HepG2 (cell line): ENCODE results near the gene ZNF616. TPM values are rescaled to one million over a fixed set of nuclear protein-coding genes. Genes with fewer than 3 reads are reported as not detected.

ENCODE experiments used
- HDAC2 ChIP-seq: sonication (generic); formaldehyde crosslinking; IDR thresholded peaks from 2 replicates; pipeline ENCODE4 v1.4.0; 2020; ENCODE audit warnings: missing genetic modification reagents
- HOXD1 ChIP-seq: sonication (generic); formaldehyde crosslinking; IDR thresholded peaks from 2 replicates; pipeline ENCODE4 v1.5.0; 2020; ENCODE audit warnings: missing genetic modification reagents
- MIER2 ChIP-seq: IDR thresholded peaks from 2 replicates; pipeline ENCODE4 v1.6.1; 2016; ENCODE audit warnings: missing biosample characterization, missing genetic modification reagents
- NBN ChIP-seq: fragments of 450-650 bp; conservative IDR thresholded peaks from 2 replicates; pipeline ENCODE4 v1.6.1; 2017
- NKX3-1 ChIP-seq: sonication (generic); formaldehyde crosslinking; IDR thresholded peaks from 2 replicates; pipeline ENCODE4 v1.5.0; 2020; ENCODE audit warnings: missing genetic modification reagents
- NR2F2 ChIP-seq: IDR thresholded peaks from 2 replicates; pipeline ENCODE4 v1.6.1; 2012; ENCODE audit warnings: low read depth, inconsistent platforms, borderline replicate concordance
- PHF20 ChIP-seq: sonication (generic); formaldehyde crosslinking; IDR thresholded peaks from 2 replicates; pipeline ENCODE4 v1.5.0; 2020; ENCODE audit warnings: mild to moderate bottlenecking, missing genetic modification reagents
- PHF8 ChIP-seq: sonication (generic); formaldehyde crosslinking; IDR thresholded peaks from 2 replicates; pipeline ENCODE4 v1.5.0; 2020; ENCODE audit warnings: missing genetic modification reagents
- SIX1 ChIP-seq: sonication (generic); formaldehyde crosslinking; IDR thresholded peaks from 2 replicates; pipeline ENCODE4 v1.4.0; 2020; ENCODE audit warnings: missing genetic modification reagents, borderline replicate concordance
- SMARCC2 ChIP-seq: fragments of 450-650 bp; IDR thresholded peaks from 2 replicates; pipeline ENCODE4 v1.6.1; 2017; ENCODE audit warnings: antibody characterized with exemption, mild to moderate bottlenecking
- ZNF232 ChIP-seq: sonication (generic); formaldehyde crosslinking; IDR thresholded peaks from 2 replicates; pipeline ENCODE4 v1.4.0; 2020; ENCODE audit warnings: missing genetic modification reagents, borderline replicate concordance
- ZNF333 ChIP-seq: sonication (generic); formaldehyde crosslinking; IDR thresholded peaks from 2 replicates; pipeline ENCODE4 v1.4.0; 2020; ENCODE audit warnings: mild to moderate bottlenecking, missing genetic modification reagents, borderline replicate concordance
- ZNF446 ChIP-seq: sonication (generic); formaldehyde crosslinking; IDR thresholded peaks from 2 replicates; pipeline ENCODE4 v1.5.0; 2020; ENCODE audit warnings: mild to moderate bottlenecking, missing genetic modification reagents
- ZNF460 ChIP-seq: sonication (generic); formaldehyde crosslinking; IDR thresholded peaks from 2 replicates; pipeline ENCODE4 v1.5.1; 2020; ENCODE audit warnings: missing genetic modification reagents, mild to moderate bottlenecking, borderline replicate concordance
- ZSCAN22 ChIP-seq: sonication (generic); formaldehyde crosslinking; IDR thresholded peaks from 2 replicates; pipeline ENCODE4 v1.4.0; 2020; ENCODE audit warnings: mild to moderate bottlenecking, missing genetic modification reagents
- polyA plus RNA-seq, 8 experiments: library from polyadenylated mRNA; depleted of rRNA in 3 of 8; stranded (reverse) in 7 of 8; unstranded in 1 of 8; fragments of >200 nt; fragmentation: Illumina TruSeq in 4 of 8; extraction: Trizol in 4 of 8; gene quantifications; 2 replicates each; pipeline versions ENCODE4 v1.2.1 to v1.2.3, GENCODE V29; 2011 to 2016; ENCODE audit warnings: low read depth in 4 of 8, missing spikeins in 1 of 8, mixed read lengths in 1 of 8; ENCODE audit not compliant: insufficient read depth in 1 of 8
- total RNA-seq, 5 experiments: library from RNA; depleted of rRNA; stranded (reverse); fragments of >200 nt; fragmentation: Illumina TruSeq; extraction: Trizol; gene quantifications; 2 replicates each; pipeline ENCODE4 v1.2.3, GENCODE V29; 2016; ENCODE audit warnings: low read depth in 1 of 5
- TF ChIP-seq, protein P1 (sequence below): IDR thresholded peaks from 2 replicates; pipeline ENCODE4 v1.6.1; 2012; ENCODE audit warnings: low read length, improper control_type of control experiment
- TF ChIP-seq, protein P2 (sequence below): sonication (generic); formaldehyde crosslinking; IDR thresholded peaks from 2 replicates; pipeline ENCODE4 v1.8.1; 2023; ENCODE audit warnings: mild to moderate bottlenecking, moderate library complexity, missing genetic modification reagents
- TF ChIP-seq, protein P3 (sequence below): sonication (generic); formaldehyde crosslinking; IDR thresholded peaks from 2 replicates; pipeline ENCODE4 v1.8.0; 2022; ENCODE audit warnings: missing genetic modification reagents, mild to moderate bottlenecking, inconsistent platforms, borderline replicate concordance
- TF ChIP-seq, protein P4 (sequence below): sonication (generic); formaldehyde crosslinking; IDR thresholded peaks from 2 replicates; pipeline ENCODE4 v1.5.1; 2020; ENCODE audit warnings: mild to moderate bottlenecking, missing genetic modification reagents, borderline replicate concordance

ZNF616 gene
- total and polyA plus RNA-seq, 2 of the 13 experiments (the other 11 are each of a cell fraction or from before 2014, with no cell fraction given): 2.2 to 10.4 TPM

DNA sequence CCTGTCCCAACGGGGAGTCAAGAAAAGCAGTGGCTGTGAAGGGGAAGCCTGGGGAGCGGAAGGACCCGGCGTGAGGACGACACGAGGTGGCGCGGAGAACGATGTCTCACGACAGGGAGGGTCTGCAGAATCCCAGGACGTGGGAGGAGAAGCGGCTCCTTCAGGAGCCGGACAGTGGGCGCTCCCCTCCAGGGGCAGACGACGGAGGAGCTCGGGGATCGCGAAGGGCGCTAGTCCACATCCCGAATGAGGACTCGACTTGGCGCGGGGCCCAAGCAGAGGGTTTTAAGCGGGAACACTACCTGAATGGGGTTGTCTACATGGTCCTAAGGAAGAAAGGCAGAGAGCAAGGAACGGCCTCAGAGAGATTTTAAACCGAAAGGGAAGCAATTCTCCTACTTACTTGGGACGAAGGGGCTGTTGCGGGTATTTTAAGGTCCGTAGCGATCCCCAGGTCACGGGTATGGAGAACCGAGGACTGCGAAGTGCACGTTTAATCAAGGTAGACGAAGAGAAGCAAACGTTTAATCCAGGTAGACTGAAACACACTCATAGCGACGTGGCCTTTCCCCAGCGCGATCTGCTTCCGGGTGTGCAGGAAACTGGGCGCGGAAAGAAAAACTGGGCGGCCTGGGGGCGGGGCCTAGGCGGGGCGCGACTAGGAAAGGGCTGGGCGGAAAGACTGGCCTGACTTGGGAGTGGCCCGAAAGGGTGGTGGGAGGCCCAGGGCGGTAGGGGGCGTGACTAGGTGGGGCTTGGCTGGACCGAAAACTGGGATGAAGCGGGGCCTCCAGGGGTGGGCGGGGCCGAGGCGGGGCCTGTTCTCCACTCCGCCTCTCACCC lies 44.3 kb downstream of the ZNF616 start, which contains the start of gene ZNF841 (continued):
- TF ChIP-seq, protein P1, sequence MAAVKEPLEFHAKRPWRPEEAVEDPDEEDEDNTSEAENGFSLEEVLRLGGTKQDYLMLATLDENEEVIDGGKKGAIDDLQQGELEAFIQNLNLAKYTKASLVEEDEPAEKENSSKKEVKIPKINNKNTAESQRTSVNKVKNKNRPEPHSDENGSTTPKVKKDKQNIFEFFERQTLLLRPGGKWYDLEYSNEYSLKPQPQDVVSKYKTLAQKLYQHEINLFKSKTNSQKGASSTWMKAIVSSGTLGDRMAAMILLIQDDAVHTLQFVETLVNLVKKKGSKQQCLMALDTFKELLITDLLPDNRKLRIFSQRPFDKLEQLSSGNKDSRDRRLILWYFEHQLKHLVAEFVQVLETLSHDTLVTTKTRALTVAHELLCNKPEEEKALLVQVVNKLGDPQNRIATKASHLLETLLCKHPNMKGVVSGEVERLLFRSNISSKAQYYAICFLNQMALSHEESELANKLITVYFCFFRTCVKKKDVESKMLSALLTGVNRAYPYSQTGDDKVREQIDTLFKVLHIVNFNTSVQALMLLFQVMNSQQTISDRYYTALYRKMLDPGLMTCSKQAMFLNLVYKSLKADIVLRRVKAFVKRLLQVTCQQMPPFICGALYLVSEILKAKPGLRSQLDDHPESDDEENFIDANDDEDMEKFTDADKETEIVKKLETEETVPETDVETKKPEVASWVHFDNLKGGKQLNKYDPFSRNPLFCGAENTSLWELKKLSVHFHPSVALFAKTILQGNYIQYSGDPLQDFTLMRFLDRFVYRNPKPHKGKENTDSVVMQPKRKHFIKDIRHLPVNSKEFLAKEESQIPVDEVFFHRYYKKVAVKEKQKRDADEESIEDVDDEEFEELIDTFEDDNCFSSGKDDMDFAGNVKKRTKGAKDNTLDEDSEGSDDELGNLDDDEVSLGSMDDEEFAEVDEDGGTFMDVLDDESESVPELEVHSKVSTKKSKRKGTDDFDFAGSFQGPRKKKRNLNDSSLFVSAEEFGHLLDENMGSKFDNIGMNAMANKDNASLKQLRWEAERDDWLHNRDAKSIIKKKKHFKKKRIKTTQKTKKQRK: no peak
- TF ChIP-seq, protein P2, sequence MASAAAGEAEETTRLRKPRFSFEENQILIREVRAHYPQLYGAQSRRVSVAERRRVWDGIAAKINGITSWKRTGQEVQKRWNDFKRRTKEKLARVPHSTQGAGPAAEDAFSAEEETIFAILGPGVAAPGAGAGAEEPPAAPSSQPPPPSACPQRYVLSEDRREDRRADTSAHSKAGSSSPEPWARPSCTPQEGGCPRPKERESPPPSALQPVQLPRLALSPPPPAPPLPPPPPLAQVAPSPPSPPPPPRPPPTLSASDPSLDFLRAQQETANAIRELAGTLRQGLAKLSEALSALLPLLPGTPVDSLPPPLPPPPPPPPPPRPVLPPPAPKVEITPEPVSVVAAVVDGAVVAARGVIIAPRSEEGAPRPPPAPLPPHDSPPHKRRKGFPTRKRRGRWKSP (CRISPR knock-in tag): peak; percentile 15; the same call in 1 of the 2 replicates
- TF ChIP-seq NKX3-1: 0 out of 2 replicates have a peak, but pooled peaks have one; percentile 43
- TF ChIP-seq, protein P3, sequence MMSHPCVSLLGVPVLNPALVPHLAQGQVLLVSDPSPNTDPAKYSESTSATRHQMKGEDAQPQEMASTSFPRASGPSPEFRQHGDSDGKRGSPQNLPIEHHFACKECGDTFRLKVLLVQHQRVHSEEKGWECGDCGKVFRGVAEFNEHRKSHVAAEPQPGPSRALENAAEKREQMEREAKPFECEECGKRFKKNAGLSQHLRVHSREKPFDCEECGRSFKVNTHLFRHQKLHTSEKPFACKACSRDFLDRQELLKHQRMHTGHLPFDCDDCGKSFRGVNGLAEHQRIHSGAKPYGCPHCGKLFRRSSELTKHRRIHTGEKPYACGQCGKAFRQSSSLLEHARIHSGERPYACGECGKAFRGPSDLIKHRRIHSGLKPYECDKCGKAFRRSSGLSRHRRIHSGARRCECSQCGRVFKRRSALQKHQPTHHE: 0 out of 2 replicates have a peak, but pooled peaks have one; percentile 31
- TF ChIP-seq PHF8 (CRISPR knock-in tag): peak; percentile 72
- no peak for TF ChIP-seq NR2F2
- TF ChIP-seq ZNF232 (CRISPR knock-in tag): no peak
- no peak for TF ChIP-seq ZNF460 (CRISPR knock-in tag)
- TF ChIP-seq ZNF446 (CRISPR knock-in tag): no peak
- TF ChIP-seq ZNF333 (CRISPR knock-in tag): 0 out of 2 replicates have a peak, but pooled peaks have one; percentile 50
- no peak for TF ChIP-seq MIER2 (CRISPR knock-in tag)
- TF ChIP-seq, protein P4, sequence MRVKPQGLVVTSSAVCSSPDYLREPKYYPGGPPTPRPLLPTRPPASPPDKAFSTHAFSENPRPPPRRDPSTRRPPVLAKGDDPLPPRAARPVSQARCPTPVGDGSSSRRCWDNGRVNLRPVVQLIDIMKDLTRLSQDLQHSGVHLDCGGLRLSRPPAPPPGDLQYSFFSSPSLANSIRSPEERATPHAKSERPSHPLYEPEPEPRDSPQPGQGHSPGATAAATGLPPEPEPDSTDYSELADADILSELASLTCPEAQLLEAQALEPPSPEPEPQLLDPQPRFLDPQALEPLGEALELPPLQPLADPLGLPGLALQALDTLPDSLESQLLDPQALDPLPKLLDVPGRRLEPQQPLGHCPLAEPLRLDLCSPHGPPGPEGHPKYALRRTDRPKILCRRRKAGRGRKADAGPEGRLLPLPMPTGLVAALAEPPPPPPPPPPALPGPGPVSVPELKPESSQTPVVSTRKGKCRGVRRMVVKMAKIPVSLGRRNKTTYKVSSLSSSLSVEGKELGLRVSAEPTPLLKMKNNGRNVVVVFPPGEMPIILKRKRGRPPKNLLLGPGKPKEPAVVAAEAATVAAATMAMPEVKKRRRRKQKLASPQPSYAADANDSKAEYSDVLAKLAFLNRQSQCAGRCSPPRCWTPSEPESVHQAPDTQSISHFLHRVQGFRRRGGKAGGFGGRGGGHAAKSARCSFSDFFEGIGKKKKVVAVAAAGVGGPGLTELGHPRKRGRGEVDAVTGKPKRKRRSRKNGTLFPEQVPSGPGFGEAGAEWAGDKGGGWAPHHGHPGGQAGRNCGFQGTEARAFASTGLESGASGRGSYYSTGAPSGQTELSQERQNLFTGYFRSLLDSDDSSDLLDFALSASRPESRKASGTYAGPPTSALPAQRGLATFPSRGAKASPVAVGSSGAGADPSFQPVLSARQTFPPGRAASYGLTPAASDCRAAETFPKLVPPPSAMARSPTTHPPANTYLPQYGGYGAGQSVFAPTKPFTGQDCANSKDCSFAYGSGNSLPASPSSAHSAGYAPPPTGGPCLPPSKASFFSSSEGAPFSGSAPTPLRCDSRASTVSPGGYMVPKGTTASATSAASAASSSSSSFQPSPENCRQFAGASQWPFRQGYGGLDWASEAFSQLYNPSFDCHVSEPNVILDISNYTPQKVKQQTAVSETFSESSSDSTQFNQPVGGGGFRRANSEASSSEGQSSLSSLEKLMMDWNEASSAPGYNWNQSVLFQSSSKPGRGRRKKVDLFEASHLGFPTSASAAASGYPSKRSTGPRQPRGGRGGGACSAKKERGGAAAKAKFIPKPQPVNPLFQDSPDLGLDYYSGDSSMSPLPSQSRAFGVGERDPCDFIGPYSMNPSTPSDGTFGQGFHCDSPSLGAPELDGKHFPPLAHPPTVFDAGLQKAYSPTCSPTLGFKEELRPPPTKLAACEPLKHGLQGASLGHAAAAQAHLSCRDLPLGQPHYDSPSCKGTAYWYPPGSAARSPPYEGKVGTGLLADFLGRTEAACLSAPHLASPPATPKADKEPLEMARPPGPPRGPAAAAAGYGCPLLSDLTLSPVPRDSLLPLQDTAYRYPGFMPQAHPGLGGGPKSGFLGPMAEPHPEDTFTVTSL (CRISPR knock-in tag): no peak
- TF ChIP-seq ZSCAN22 (CRISPR knock-in tag): no peak
- no peak for TF ChIP-seq NBN
- TF ChIP-seq HOXD1 (CRISPR knock-in tag): no peak
- no peak for TF ChIP-seq SMARCC2
- TF ChIP-seq HDAC2 (CRISPR knock-in tag): peak; percentile 9; the same call in 1 of the 2 replicates
- peak; percentile 80 for TF ChIP-seq PHF20
- TF ChIP-seq SIX1: no peak
